Measurements from ENCODE around the gene PRDM4. TPM values are rescaled to one million over a fixed set of nuclear protein-coding genes. Genes with fewer than 3 reads are reported as not detected.

PRDM4 gene, protein sequence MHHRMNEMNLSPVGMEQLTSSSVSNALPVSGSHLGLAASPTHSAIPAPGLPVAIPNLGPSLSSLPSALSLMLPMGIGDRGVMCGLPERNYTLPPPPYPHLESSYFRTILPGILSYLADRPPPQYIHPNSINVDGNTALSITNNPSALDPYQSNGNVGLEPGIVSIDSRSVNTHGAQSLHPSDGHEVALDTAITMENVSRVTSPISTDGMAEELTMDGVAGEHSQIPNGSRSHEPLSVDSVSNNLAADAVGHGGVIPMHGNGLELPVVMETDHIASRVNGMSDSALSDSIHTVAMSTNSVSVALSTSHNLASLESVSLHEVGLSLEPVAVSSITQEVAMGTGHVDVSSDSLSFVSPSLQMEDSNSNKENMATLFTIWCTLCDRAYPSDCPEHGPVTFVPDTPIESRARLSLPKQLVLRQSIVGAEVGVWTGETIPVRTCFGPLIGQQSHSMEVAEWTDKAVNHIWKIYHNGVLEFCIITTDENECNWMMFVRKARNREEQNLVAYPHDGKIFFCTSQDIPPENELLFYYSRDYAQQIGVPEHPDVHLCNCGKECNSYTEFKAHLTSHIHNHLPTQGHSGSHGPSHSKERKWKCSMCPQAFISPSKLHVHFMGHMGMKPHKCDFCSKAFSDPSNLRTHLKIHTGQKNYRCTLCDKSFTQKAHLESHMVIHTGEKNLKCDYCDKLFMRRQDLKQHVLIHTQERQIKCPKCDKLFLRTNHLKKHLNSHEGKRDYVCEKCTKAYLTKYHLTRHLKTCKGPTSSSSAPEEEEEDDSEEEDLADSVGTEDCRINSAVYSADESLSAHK
- total RNA-seq (10 to 100 TPM; 39.7 to 42.1 TPM), total RNA-seq (59.5 to 74.6 reads per million in 2 donors)

DNA sequence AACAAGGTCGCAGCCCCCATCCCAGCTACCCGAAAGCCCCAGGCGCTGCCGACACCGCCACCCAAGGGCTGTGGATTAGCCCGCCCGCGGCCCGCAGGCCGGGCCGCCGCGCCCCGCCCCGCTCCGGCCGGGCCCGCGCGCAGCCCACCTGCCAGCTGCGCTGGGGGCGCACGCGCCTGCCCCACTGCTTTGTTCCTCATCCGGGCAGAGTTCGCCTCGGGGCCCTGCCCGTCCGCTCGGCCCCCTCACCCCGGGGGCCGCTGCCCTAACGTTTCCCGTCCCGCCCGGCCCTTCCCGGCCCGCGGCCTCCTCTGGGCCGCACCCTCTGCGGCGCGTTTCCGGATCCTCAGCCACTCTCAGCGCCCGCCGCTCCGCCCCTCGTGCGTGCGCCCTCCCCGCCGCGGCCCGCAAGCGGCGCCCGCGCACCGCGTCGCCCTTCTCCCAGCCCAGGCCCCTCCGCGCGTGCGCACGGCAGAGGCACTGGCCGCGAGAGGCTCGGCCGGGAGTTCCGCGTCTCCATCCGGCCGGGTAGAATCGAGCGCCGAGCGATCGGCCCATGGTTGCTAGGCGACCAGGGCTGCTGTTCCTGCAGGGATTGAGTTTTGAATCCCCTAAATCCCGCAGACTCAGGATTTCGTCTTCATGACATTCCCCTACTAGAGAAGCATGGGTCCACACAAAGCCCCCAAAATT, at the start of gene PRDM4:
Gene PRDM4, minus strand, starts transcription at position 329 of the 693 bp plus-strand sequence. CDS start 622 bp downstream, outside the sequence.
- no peaks in the 10 kb centered on the region for H3K9me3 ChIP-seq (ENCODE audit: control insufficient read depth, low read length, poor library complexity, severe bottlenecking)
- peak within 1 kb of the TSS; percentile 92 for H3K4me3 Mint-ChIP-seq
- H3K4me1 Mint-ChIP-seq: peaks cover 21% of the 10 kb centered on the region
- H3K36me3 Mint-ChIP-seq (ENCODE audit: low read depth): no peaks in the 10 kb centered on the region
- ATAC-seq: peak; percentile 97
- peak within 1 kb of the TSS; percentile 90 for H3K27ac Mint-ChIP-seq
- DNase-seq: peak; percentile 88 to 90 (median 88)
- H3K27me3 Mint-ChIP-seq: no peaks in the 10 kb centered on the region

DNA sequence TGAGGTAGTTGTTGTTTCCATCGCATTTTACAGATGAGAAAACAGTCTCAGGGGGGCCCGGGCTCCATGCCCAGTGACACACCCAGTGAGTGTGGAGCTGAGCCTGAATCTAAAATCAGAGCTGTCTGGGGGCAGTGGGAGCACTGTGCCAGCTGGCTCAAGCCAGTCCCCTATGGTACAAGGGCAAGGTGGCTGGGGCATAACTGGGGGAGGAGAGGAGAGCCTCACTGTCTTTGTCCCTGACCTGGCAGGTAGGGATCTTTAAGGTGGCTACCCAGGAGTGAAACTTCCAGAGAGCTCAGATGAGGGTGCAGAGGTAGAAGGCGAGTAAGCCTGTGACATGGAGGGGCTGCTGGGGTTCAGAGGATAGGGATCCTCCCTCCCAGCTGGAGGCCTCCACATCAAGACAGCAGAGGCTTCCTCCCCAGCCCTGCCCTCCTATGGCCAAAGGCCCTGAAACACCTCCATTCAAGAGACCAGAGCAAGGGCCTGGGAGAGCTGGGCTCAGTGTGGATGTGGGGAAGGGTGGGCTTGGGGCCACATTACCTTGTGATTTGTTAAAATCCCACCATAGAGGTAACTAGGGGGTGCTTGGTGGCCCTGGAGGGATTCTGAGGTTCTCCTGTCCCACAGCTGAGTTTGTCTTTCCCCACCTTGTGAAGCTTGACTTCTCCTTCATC, 46.7 kb upstream of the PRDM4 start:
- no peak for DNase-seq
- H3K27me3 Mint-ChIP-seq: peaks cover 32% of the 10 kb centered on the region
- no peak for ATAC-seq
- H3K4me1 Mint-ChIP-seq: no peaks in the 10 kb centered on the region
- H3K4me3 Mint-ChIP-seq: no peak overlapping the region
- H3K27ac Mint-ChIP-seq: no peak overlapping the region
- H3K9me3 ChIP-seq (ENCODE audit: control insufficient read depth, low read length, poor library complexity, severe bottlenecking): no peaks in the 10 kb centered on the region
- no peaks in the 10 kb centered on the region for H3K36me3 Mint-ChIP-seq (ENCODE audit: low read depth)

DNA sequence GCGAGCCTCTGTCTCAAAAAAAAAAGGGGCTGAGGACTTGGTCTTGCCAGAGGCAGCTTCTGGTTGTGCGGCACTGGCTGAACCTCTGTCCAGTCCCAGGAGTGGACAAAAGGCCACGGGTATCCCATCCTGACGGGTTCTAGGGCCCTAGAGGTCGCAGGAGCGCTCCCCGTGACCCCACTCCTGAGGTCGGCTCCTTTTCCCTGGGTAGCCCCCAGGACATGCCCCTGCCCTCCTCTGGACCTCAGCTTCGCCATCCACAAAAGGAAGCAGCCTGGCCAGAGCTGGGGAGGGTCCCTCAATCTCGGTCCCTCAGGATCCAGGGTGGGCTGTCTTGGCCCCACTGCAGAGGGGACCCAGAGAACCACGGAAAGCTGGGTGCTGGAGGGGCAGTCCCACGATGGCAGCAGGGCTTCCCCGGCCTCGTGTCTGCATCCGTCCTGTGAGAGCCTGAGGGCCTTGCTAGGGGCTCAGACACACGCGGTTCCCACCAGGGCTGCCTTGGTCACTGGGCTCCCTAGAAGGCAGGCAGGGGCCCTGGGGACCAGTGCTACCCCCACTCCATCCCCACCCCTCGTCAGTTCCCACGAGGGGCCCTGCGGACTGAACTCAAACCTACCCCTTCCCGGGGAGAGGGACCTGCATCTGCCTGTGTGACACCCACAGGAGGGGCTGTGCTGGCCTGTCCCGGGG, 44.7 kb upstream of the PRDM4 start:
- no peaks in the 10 kb centered on the region for H3K36me3 Mint-ChIP-seq (ENCODE audit: low read depth)
- DNase-seq (no peak), ATAC-seq (no peak)
- no peak overlapping the region for H3K4me3 Mint-ChIP-seq
- H3K27me3 Mint-ChIP-seq: peaks cover 31% of the 10 kb centered on the region
- H3K9me3 ChIP-seq (ENCODE audit: control insufficient read depth, low read length, poor library complexity, severe bottlenecking): no peaks in the 10 kb centered on the region
- H3K4me1 Mint-ChIP-seq: no peaks in the 10 kb centered on the region
- no peak overlapping the region for H3K27ac Mint-ChIP-seq

DNA sequence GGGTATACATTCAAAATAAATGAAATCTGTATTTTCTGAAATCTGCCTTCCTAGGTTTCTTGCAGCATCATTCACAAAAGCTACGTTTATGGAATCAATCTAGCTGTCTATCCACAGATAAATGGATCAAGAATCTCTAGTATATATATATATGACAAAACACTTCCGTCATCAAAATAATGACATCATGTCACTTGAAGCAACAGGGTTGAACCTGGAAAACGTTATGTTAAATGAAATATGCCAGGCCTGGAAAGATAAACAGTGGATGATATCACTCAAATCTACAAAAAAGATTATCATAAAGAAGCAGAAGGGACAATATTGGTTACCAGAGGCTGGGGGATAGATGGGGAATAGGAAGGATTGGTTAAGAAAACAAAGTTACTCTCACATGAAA, 42.2 kb upstream of the PRDM4 start:
- H3K27ac Mint-ChIP-seq: no peak overlapping the region
- DNase-seq (no peak), ATAC-seq (no peak)
- no peaks in the 10 kb centered on the region for H3K9me3 ChIP-seq (ENCODE audit: control insufficient read depth, low read length, poor library complexity, severe bottlenecking)
- no peaks in the 10 kb centered on the region for H3K36me3 Mint-ChIP-seq (ENCODE audit: low read depth)
- H3K4me1 Mint-ChIP-seq: no peaks in the 10 kb centered on the region
- no peak overlapping the region for H3K4me3 Mint-ChIP-seq
- peaks cover 38% of the 10 kb centered on the region for H3K27me3 Mint-ChIP-seq

DNA sequence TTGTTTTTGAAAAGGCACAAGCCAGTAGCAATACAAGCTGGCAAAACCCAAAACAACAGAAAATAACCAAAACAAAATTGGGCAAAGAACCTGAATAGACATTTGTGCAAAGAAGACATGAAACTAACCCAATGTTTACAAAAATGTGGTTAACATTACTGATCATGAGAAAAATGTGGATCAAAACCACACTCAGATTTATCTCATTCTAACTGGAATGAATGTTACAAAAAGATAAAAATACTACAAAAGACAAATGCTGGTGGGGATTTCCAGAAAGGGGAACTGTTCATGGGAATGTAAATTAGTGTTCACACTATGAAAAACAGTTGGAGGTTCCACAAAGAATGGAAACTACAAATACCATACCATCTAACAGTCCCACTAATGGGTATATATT, 40.2 kb upstream of the PRDM4 start:
- Mint-ChIP-seq H3K4me3 (no peak overlapping the region), H3K4me1 (no peaks in the 10 kb centered on the region), H3K27ac (no peak overlapping the region), H3K27me3 (peaks cover 48% of the 10 kb centered on the region), H3K36me3 (ENCODE audit: low read depth) (no peaks in the 10 kb centered on the region)
- ATAC-seq (no peak), DNase-seq (no peak)
- no peaks in the 10 kb centered on the region for H3K9me3 ChIP-seq (ENCODE audit: control insufficient read depth, low read length, poor library complexity, severe bottlenecking)

DNA sequence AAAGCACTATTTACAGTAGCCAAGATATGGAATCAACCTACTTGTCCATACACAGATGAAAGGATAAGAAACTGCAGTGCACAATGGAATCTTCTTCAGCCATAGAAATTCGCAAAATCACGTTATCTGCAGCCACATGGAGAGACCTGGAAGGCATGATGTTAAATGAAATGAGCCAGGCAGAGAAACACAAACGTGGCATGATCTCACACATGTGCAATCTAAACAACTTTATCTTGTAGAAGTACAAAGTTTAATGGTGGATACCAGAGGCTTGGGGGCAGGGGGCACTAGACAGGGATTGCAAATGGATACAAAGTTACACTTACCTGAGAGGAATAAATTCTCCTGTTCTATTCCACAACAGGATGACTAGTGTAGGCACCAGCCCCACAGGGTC, 37.6 kb upstream of the PRDM4 start:
- Mint-ChIP-seq H3K27ac (no peak overlapping the region), H3K27me3 (peaks cover 74% of the 10 kb centered on the region), H3K4me1 (no peaks in the 10 kb centered on the region), H3K36me3 (ENCODE audit: low read depth) (no peaks in the 10 kb centered on the region), H3K4me3 (no peak overlapping the region)
- ATAC-seq (no peak), DNase-seq (no peak)
- H3K9me3 ChIP-seq (ENCODE audit: control insufficient read depth, low read length, poor library complexity, severe bottlenecking): no peaks in the 10 kb centered on the region

DNA sequence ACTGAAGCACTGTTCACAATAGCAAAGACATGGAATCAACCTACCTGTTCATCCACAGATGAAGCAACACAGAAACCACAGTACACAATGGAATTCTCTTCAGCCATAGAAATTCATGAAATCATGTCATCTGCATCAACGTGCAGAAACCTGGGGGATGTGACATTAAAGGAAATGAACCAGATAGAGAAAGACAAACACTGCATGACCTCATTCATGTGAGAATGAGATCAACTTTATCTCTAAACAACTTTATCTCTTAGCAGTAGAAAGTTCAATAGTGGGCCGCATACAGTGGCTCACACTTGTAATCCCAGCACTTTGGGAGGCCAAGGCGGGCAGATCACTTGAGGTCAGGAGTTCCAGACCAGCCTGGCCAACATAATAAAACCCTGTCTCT, 33.5 kb upstream of the PRDM4 start:
- DNase-seq (no peak), ATAC-seq (no peak)
- Mint-ChIP-seq H3K4me1 (no peaks in the 10 kb centered on the region), H3K4me3 (no peak overlapping the region), H3K36me3 (ENCODE audit: low read depth) (peaks cover 2% of the 10 kb centered on the region), H3K27me3 (peaks cover 79% of the 10 kb centered on the region), H3K27ac (no peak overlapping the region)
- H3K9me3 ChIP-seq (ENCODE audit: control insufficient read depth, low read length, poor library complexity, severe bottlenecking): no peaks in the 10 kb centered on the region

DNA sequence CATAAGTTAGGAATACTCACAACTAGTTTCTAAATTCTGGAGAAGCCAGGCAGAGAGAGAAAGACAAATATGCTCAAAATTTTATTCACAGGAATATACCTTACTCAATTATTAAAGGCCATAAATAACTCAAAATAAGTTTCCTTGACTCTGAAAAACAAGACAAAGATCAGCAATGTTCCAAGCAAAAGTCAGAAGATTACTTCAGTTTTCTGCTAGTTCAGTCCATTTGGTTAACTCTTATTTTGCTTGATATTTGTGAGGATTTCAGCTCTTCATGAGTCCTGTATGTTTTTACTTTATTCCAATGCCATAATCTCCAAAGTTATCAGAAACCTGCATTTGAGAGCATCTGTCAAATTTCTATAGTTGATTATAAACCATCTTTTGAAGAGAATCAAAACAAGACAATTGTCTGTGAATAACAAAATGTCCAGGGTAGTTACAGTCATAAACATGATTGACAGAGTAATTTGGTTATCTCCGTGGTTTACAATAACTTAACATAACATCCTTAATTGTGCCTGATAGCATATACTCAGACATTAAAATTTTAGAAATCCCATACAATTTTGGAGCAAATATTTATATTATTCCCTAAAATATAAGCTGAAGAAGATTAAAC, 30.6 kb upstream of the PRDM4 start:
- peaks cover 2% of the 10 kb centered on the region for H3K36me3 Mint-ChIP-seq (ENCODE audit: low read depth)
- DNase-seq: no peak
- no peaks in the 10 kb centered on the region for H3K9me3 ChIP-seq (ENCODE audit: control insufficient read depth, low read length, poor library complexity, severe bottlenecking)
- peaks cover 68% of the 10 kb centered on the region for H3K27me3 Mint-ChIP-seq
- no peak overlapping the region for H3K4me3 Mint-ChIP-seq
- no peaks in the 10 kb centered on the region for H3K4me1 Mint-ChIP-seq
- no peak overlapping the region for H3K27ac Mint-ChIP-seq
- ATAC-seq: no peak

DNA sequence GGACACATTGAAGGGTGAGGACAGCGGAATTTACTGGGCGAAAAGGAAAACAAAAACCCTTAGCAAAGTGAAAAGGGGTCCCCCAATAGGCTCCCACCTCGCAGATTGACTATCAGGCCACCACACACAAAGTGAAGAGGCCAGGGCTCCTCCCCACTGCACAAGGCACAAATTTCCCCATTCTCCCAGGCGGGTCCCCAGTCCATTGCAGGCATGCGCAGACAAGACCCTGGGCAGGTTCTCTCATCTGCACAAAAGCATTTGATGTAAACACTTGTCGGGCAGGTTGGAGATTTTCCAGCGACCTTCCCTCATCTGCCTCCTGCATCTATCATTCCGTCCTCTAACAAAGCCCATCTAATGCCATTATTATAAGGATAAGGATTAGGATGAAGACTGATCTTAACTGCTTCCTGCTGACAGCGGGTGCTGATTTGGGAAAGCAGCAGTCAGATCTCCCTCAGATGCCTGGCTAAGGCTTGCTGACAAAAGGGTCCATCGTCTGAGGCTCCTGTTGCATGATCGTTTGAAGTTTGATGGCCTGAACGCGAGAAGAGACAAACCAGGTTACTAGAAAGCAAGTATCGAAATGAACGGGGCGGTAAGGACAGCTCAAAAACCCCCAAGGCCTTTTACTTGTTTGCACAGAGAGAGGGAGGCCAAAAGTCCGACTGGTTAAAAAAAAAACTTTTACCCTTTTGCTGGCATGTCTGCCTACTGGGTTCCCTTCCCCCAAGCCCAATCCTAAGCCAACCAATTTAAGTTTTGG, 27.9 kb upstream of the PRDM4 start:
- no peak overlapping the region for H3K27ac Mint-ChIP-seq
- H3K36me3 Mint-ChIP-seq (ENCODE audit: low read depth): peaks cover 2% of the 10 kb centered on the region
- H3K4me1 Mint-ChIP-seq: no peaks in the 10 kb centered on the region
- no peak overlapping the region for H3K4me3 Mint-ChIP-seq
- no peak for DNase-seq
- ATAC-seq: no peak
- H3K27me3 Mint-ChIP-seq: peaks cover 42% of the 10 kb centered on the region
- no peaks in the 10 kb centered on the region for H3K9me3 ChIP-seq (ENCODE audit: control insufficient read depth, low read length, poor library complexity, severe bottlenecking)

DNA sequence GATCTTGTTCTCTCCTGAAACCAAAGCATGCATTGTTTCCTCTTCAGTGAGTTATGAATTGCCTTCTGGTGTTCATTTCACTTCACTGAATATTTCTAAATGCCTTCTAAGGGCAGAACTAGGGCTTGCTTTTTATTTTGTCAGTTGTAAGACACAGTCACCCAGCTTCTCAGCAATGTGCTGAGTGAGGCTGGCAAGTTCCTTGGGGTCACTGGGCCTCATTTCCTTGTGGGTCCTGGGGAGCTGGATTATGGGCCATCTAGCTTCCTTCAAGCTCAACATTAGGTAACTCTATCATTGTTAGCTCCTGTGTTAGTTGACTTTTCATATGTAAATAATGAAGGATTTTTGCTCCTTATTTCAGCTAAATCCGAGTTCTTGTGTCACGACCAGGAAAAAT, 27.3 kb upstream of the PRDM4 start:
- DNase-seq: no peak
- H3K27me3 Mint-ChIP-seq: peaks cover 42% of the 10 kb centered on the region
- no peak overlapping the region for H3K27ac Mint-ChIP-seq
- H3K9me3 ChIP-seq (ENCODE audit: control insufficient read depth, low read length, poor library complexity, severe bottlenecking): no peaks in the 10 kb centered on the region
- no peak for ATAC-seq
- H3K4me1 Mint-ChIP-seq: no peaks in the 10 kb centered on the region
- H3K36me3 Mint-ChIP-seq (ENCODE audit: low read depth): peaks cover under 1% of the 10 kb centered on the region
- no peak overlapping the region for H3K4me3 Mint-ChIP-seq

DNA sequence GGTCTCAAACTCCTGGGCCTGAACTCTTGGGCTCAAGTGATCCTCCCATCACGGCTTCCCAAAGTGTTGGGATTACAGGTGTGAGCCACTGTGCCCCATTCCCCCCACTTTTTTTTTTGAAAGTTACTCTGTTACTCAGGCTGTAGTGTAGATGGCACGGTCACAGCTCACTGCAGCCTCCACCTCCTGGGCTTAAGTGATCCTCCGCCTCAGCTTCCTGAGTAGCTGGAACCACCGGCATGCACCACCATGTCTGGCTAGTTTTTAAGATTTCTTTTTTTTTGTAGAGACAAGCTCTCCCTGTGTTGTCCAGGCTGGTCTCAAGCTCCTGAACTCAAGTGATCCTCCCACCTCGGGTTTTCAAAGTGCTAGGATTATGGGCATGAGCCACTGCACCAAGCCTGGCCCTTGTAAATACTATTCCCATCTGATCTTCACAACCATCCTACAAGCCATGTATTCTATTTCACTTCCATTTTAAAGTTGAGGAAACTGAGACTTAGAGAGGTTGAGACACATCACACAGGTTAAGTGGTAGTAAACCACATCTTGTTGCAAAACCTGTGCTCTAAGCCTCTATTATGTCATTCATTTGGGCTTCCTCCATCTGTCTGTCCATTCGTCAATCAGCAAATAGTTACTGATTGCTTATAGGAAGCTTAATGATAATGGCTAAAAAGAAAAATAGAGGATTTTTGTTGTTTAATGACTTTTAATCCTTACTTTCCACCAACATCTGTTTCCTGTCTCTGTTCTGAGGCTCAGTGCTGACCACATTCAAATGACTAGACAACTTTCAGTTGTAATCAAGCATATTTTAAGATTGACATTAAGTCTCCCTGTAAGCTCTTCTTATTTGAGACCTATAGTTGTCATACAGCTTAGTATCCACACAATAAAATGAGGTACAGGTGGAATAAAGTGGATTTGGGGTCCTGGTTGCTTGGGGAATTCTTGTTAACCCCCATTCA, 22.8 kb upstream of the PRDM4 start:
- no peak overlapping the region for H3K27ac Mint-ChIP-seq
- peaks cover 2% of the 10 kb centered on the region for H3K4me1 Mint-ChIP-seq
- peaks cover 10% of the 10 kb centered on the region for H3K36me3 Mint-ChIP-seq (ENCODE audit: low read depth)
- H3K9me3 ChIP-seq (ENCODE audit: control insufficient read depth, low read length, poor library complexity, severe bottlenecking): no peaks in the 10 kb centered on the region
- no peak overlapping the region for H3K4me3 Mint-ChIP-seq
- DNase-seq: no peak
- peaks cover 45% of the 10 kb centered on the region for H3K27me3 Mint-ChIP-seq
- no peak for ATAC-seq
